GM13977 (cell line): ENCODE data around the gene KCNJ10.
A peak's percentile ranks its signal among the peaks of the same experiment; 100 is the strongest.

Source experiments
- DNase-seq: peaks from one replicate; pipeline ENCODE4 v3.0.0; 2012; ENCODE audit warnings: low spot score
- CTCF ChIP-seq: IDR thresholded peaks from 2 replicates; pipeline ENCODE4 v1.5.1; 2012; ENCODE audit warnings: mild to moderate bottlenecking, control low read depth; ENCODE audit not compliant: insufficient read depth; ENCODE audit errors: extremely low read depth, missing control alignments
- in situ Hi-C: fragments of 300-500 bp; cut with MboI; formaldehyde crosslinking; loops from one replicate; pipeline ENCODE4 v1.12.0; 2022; ENCODE audit warnings: low sequenced_read_pairs, low pct_unique_long_range_greater_than_20kb, mixed read lengths, inconsistent platforms; ENCODE audit not compliant: unreplicated experiment

The KCNJ10 gene

DNA sequence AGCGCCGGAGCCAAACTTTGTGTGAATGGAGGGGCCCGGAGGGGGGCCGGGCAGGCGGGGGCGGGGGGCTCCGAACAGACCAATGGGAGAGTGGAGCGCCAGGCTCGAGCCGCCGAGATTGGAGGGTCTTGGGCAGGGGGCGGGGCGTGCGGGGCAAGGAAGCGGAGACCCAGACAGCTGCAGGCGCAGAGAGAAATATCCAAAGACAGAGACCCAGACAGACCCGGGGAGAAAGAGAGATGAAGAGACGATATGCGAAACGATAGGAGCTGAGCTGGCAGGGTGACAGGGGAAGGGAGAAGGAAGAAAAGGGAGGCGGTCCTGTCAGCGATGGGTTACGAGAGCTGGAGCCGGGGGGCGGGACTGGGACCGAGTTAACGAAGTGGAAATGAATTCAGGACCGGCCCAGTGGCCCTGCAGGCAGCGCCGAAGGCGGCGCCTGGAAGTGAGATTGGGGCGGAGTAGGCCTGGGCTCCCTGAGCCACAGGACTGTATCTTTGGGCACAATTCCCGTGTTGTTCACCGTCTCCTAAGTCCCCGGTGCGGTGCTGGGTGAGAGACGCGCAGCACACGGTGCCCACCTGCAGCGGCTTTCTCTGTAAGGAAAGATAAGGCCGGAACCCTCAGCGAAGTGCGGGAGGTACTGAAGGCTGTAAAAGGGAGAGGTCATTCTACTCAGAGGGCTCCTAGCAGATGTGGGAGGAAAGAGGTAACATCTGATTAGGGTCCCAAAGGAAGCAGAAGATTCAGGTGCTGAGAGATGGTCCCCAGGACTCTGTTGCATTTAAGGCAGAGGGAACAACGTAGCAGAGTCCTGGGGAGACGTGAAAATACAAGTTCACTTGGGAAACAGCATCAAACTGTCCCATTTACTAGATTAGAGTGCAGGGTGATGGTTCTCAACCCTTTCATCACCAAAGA is 543 bp upstream of the KCNJ10 start:
- peak; percentile 88 for DNase-seq
- in situ Hi-C loops, result no loop called here
- TF ChIP-seq CTCF, result no peak

- in situ Hi-C loops, result no loop called here
- TF ChIP-seq CTCF, result no peak
- no peak for DNase-seq
Observed at GRCh38 chr1:160068225-160068624, 1.7 kb downstream of the KCNJ10 start.

DNA sequence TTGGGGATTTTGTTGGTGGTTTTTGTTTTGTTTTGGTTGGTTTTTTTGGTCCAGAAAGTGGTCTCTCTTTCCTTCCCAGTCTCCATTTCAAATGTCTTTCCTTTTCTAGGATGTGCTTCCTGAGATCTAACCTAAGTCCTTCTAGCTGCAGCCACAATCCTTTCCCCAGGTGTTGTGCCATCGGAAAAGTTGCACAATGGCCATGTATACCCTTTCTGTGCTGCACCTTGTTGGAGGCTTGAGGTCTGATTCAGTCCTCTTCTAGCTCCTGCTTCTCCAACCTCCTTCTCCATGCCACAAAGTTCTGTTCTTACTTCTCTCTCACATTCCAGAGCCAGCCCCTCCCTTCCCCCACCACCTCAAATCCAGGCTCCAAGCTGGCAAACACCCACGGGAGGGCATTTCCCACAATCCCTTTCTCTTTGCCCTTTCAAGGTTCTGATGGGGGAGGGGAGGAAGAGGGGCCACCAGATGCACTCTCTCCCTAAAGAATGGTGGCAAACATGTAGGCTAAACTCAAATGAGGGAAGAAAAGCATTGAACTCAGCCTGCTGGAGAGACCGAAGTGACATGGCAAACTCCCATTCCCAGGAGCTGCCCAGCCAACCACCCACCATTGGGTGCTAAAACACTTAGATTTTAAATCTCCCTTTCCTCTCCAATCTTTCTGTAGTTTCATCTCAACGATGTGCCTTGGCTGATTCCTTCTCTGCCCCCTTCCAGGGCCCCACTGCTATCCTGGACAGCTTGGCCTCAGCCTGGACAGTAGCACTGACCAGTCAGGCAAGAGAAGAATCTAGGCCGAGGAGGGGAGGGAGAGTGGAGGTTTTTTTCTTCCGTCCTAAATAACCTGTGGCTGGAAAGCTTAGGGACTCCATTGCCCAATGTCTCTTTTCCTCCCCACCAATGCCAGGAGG is 2.9 kb downstream of the KCNJ10 start:
- no peak for DNase-seq
- in situ Hi-C loops, result no loop called here
- no peak for TF ChIP-seq CTCF

GRCh38 chr1:160064746-160065145 is 5.2 kb downstream of the KCNJ10 start:
- TF ChIP-seq CTCF, result no peak
- no peak for DNase-seq
- in situ Hi-C loops, result no loop called here

GRCh38 chr1:160064164-160064563 is 5.8 kb downstream of the KCNJ10 start:
- in situ Hi-C loops, result no loop called here
- TF ChIP-seq CTCF, result no peak
- no peak for DNase-seq

- in situ Hi-C loops, result no loop called here
- TF ChIP-seq CTCF, result no peak
- no peak for DNase-seq
Observed at GRCh38 chr1:160063176-160063575, 6.8 kb downstream of the KCNJ10 start.
